ENCODE results near the gene EVI2A. TPM values are rescaled to one million over a fixed set of nuclear protein-coding genes. Genes with fewer than 3 reads are reported as not detected.
"Not testable (repeated sequence)": the region's sequence is repeated elsewhere in the genome, so short reads cannot be mapped to it uniquely, and the experiment has no call there.

Gene EVI2A
- total RNA-seq, 6 experiments from 2014 or later: 0.26 to 5.5 (median 2.4) TPM

DNA sequence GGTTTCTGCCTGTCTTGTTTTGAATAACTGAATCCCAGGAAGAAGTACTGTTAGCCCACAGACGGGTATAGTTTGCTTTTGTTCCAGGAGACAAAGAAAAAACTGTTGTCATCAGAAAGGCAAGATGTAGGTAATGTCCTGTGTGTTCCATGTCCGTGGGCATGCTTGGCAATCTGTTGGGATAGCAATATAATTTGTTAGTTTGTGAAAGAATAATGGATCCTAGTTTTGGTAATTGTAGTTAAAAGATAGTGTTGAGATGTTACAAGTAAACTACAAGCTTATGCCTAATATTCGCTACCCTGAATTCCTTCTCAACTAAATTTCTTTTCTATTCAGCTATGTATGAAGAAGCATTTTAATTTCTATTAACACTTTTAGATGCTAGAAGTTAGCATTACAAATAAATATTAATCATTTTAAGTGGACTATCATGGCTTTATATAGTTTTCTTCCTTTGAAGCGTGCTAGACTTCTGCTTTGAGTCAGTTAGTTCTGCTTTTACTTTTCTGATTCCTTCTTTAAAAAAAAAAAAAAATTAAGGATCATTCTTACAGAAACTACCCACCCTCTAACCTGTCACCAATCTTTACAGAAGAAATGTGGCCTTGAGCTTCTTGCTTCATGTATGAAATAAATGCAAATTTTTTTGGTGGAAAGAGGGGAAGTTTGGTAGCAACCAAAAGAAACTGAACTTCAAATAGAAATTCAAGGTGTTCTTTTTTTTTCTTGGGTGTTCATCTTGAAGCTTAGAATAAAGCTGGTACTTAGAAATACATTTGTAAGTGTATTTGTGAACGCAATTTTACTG, 2.4 kb downstream of the EVI2A start:
- intact Hi-C loops (cut with DNase I): no loop called here
- 56% methylated on average over 5 of the region's 5 CpGs for WGBS (ENCODE audit: insufficient coverage, low coverage, low lambda C conversion rate, missing lambda C conversion rate)

DNA sequence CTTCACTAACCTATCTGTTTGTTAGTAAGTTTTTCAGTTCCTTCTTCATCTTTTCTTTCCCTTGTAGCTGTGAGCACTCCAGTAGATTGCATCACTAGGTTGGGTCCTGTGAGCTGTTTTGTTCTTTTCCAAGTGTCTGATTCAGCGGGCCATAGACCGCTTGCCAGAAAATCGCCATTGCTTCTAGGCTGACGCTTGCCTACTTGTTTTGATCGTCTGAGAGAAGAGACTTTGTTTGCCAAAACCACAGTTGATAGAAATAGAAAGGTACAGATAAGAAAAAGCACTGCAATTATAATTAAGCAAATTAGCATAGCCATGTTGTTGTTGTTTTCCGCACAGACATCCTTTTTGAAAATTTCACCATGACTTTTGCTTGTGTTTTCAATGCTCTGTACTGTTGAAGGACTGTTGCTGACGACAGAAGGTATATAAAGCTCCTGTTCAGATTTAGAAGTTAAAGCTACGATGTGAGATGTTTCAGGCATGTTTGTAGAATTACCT, 3.1 kb downstream of the EVI2A start:
- no peak overlapping the region for H3K4me3 ChIP-seq
- no peak for DNase-seq
- H3K9me3 ChIP-seq: no peaks in the 10 kb centered on the region
- WGBS (ENCODE audit: insufficient coverage, low coverage, low lambda C conversion rate, missing lambda C conversion rate): 67% methylated on average over 8 of the region's 8 CpGs
- no peaks in the 10 kb centered on the region for H3K36me3 ChIP-seq
- H3K27me3 ChIP-seq: no peaks in the 10 kb centered on the region
- peak overlapping the region in 2 of 3 donors; percentile 14 to 46 for H3K27ac ChIP-seq
- intact Hi-C loops (cut with DNase I): no loop called here
- peak; percentile 40 to 46 (median 43) for ATAC-seq
- TF ChIP-seq, protein P1, sequence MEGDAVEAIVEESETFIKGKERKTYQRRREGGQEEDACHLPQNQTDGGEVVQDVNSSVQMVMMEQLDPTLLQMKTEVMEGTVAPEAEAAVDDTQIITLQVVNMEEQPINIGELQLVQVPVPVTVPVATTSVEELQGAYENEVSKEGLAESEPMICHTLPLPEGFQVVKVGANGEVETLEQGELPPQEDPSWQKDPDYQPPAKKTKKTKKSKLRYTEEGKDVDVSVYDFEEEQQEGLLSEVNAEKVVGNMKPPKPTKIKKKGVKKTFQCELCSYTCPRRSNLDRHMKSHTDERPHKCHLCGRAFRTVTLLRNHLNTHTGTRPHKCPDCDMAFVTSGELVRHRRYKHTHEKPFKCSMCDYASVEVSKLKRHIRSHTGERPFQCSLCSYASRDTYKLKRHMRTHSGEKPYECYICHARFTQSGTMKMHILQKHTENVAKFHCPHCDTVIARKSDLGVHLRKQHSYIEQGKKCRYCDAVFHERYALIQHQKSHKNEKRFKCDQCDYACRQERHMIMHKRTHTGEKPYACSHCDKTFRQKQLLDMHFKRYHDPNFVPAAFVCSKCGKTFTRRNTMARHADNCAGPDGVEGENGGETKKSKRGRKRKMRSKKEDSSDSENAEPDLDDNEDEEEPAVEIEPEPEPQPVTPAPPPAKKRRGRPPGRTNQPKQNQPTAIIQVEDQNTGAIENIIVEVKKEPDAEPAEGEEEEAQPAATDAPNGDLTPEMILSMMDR (IDR thresholded peaks at IDR 0.05): no peak
- TF ChIP-seq POLR2A (IDR thresholded peaks at IDR 0.05): no peak
- H3K4me1 ChIP-seq: no peaks in the 10 kb centered on the region

More for the DNA sequence above, 2.4 kb downstream of the EVI2A start:
- TF ChIP-seq, protein P1 (IDR thresholded peaks at IDR 0.05): no peak
- no peak for TF ChIP-seq POLR2A (IDR thresholded peaks at IDR 0.05)
- Histone ChIP-seq H3K4me3 (no peak overlapping the region), H3K36me3 (no peaks in the 10 kb centered on the region), H3K27ac (peak overlapping the region; percentile 17 to 46 (median 24)), H3K4me1 (no peaks in the 10 kb centered on the region), H3K9me3 (no peaks in the 10 kb centered on the region), H3K27me3 (no peaks in the 10 kb centered on the region)
- DNase-seq (no peak), ATAC-seq (no peak)

DNA sequence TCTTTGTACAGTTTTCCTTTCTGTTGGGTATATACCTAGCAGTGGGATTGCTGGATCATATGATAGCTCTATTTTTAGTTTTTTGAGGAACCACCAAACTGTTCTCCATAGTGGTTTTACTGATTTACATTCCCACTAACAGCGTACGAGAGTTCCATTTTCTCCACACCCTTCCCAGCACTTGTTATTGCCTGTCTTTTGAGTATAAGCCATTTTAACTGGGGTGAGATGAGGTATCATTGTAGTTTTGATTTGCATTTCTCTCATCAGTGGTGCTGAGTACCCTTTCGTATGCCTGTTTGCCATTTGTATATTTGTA, 6.7 kb downstream of the EVI2A start:
- peak overlapping the region in 2 of 3 donors; percentile 29 to 41 for H3K27ac ChIP-seq
- no peaks in the 10 kb centered on the region for H3K4me1 ChIP-seq
- TF ChIP-seq POLR2A (IDR thresholded peaks at IDR 0.05): no peak
- TF ChIP-seq, protein P1 (IDR thresholded peaks at IDR 0.05): no peak
- no peaks in the 10 kb centered on the region for H3K9me3 ChIP-seq
- H3K4me3 ChIP-seq: no peak overlapping the region
- no peaks in the 10 kb centered on the region for H3K27me3 ChIP-seq
- intact Hi-C loops (cut with DNase I): no loop called here
- DNase-seq (no peak), ATAC-seq (no peak)
- H3K36me3 ChIP-seq: no peaks in the 10 kb centered on the region
- WGBS (ENCODE audit: insufficient coverage, low coverage, low lambda C conversion rate, missing lambda C conversion rate): 78% methylated on average over 2 of the region's 3 CpGs

DNA sequence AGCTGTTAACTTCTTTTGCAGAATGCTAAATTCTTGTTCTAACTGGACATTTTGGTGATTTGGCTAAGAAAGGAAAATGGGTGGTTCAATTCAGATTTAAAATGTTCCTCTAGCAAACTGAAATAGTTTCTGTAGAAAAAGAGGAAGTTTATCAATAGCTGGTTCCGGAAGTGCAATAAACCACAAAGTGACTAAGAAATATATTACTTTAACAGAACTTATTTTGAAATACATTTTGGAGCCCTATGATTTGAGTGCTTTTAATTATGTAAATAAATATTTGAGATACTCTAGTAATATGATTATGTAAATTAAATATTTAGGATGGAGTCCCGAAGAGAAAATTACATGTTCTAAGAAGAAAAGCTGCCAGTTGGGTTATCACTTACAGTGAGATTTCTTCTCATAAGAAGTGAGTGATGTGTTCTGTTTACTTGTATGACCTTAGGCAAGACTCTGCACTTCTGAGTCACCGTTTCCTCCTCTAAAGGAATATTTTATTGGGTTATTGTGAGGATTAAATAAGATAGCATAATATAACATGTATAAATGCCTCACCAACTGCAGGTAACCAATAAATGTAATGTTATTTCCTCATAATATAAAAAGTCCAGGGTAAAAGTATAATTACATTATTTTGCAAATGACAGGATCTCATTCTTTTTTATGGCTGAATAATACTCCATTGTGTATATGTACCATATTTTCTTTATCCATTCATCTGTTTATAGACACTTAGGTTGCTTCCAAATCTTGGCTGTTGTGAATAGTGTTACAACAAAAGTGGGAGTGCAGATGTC, 7.2 kb downstream of the EVI2A start, which contains the start of gene EVI2B:
Gene EVI2B, minus strand, starts transcription at position 73 of the 800 bp plus-strand sequence. CDS start 8,445 bp downstream, outside the sequence.
- 45% methylated on average over 3 of the region's 3 CpGs for WGBS (ENCODE audit: insufficient coverage, low coverage, low lambda C conversion rate, missing lambda C conversion rate)
- Histone ChIP-seq H3K27ac (peak within 1 kb of the TSS in 2 of 3 donors; percentile 44 to 48), H3K27me3 (no peaks in the 10 kb centered on the region), H3K4me1 (no peaks in the 10 kb centered on the region), H3K36me3 (no peaks in the 10 kb centered on the region), H3K9me3 (no peaks in the 10 kb centered on the region), H3K4me3 (peak within 1 kb of the TSS in 2 of 3 donors; percentile 1 to 28)
- ATAC-seq: peak; percentile 40 to 57 (median 48)
- TF ChIP-seq POLR2A (IDR thresholded peaks at IDR 0.05): no peak
- TF ChIP-seq, protein P1 (IDR thresholded peaks at IDR 0.05): no peak
- no peak for DNase-seq
- intact Hi-C loops (cut with DNase I): no loop called here

DNA sequence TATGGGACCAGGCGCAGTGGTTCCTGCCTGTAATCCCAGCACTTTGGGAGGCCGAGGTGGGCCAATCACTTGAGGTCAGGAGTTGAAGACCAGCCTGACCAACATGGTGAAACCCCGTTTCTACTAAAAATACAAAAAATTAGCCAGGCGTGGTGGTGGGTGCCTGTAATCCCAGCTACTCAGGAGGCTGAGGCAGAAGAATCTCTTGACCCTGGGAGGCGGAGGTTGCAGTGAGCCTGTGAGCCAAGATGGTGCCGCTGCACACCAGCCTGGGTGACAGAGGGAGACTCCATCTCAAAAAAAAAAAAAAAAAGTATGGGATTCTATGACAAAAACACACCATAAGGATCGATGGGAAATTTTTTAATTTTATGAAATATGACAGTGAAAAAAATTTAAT, 9.2 kb downstream of the EVI2A start:
- WGBS (ENCODE audit: insufficient coverage, low coverage, low lambda C conversion rate, missing lambda C conversion rate): 63% methylated on average over 6 of the region's 7 CpGs
- ATAC-seq (peak in 2 of 4 donors; percentile 16 to 32), DNase-seq (peak in 1 of 3 donors; percentile 58)
- peak overlapping the region; percentile 1 to 28 (median 3) for H3K4me3 ChIP-seq
- H3K36me3 ChIP-seq; H3K4me1 ChIP-seq; H3K27me3 ChIP-seq; H3K9me3 ChIP-seq; intact Hi-C loops (cut with DNase I): not testable (repeated sequence)
- H3K27ac ChIP-seq: peak overlapping the region in 2 of 3 donors; percentile 44 to 48

Measured in right lobe of liver (tissue), 6 donors.